Measurements from ENCODE around the gene FSTL1. TPM values are rescaled to one million over a fixed set of nuclear protein-coding genes. Genes with fewer than 3 reads are reported as not detected.
A peak's percentile ranks its signal among the peaks of the same experiment; 100 is the strongest.

Gene FSTL1
- 221 TPM for total RNA-seq
- long read RNA-seq, full-length matches to known transcripts: 338 of 390 reads
- long read RNA-seq, partial matches to known transcripts: 35 of 390 reads
- long read RNA-seq, other reads (novel, unspliced or antisense): 17 of 390 reads

- TF ChIP-seq CTCF (IDR thresholded peaks at IDR 0.05): no peak
- intact Hi-C loops (cut with DNase I): no loop called here
Observed at GRCh38 chr3:120450600-120451271, at the start of gene FSTL1. FSTL1 (minus strand) TSS chr3:120450992; CDS start chr3:120450746, 246 bp downstream.

GRCh38 chr3:120498556-120499346 is 48.0 kb upstream of the FSTL1 start:
- H3K9me3 ChIP-seq: no peaks in the 10 kb centered on the region
- no peak for TF ChIP-seq CTCF (IDR thresholded peaks at IDR 0.05)
- H3K36me3 ChIP-seq: no peaks in the 10 kb centered on the region
- intact Hi-C loops (cut with DNase I): no loop called here
- H3K4me3 ChIP-seq: no peak overlapping the region
- peak; percentile 86 for ATAC-seq
- DNase-seq: no peak
- H3K27ac ChIP-seq: no peak overlapping the region
- H3K27me3 ChIP-seq: no peaks in the 10 kb centered on the region
- peaks cover 12% of the 10 kb centered on the region for H3K4me1 ChIP-seq

More at GRCh38 chr3:120450600-120451271, at the start of gene FSTL1:
- H3K36me3 ChIP-seq: no peaks in the 10 kb centered on the region
- H3K27ac ChIP-seq: peak within 1 kb of the TSS; percentile 88
- peak; percentile 77 for ATAC-seq
- H3K9me3 ChIP-seq: no peaks in the 10 kb centered on the region
- H3K4me3 ChIP-seq: peak within 1 kb of the TSS; percentile 74
- peaks cover 11% of the 10 kb centered on the region for H3K4me1 ChIP-seq
- H3K27me3 ChIP-seq: peaks cover 8% of the 10 kb centered on the region
- peak; percentile 73 for DNase-seq

GRCh38 chr3:120497818-120498217 is 47.0 kb upstream of the FSTL1 start:
- intact Hi-C loops (cut with DNase I): no loop called here
- Histone ChIP-seq H3K4me3 (no peak overlapping the region), H3K27ac (no peak overlapping the region), H3K4me1 (peaks cover 12% of the 10 kb centered on the region), H3K9me3 (no peaks in the 10 kb centered on the region), H3K36me3 (no peaks in the 10 kb centered on the region), H3K27me3 (no peaks in the 10 kb centered on the region)
- no peak for TF ChIP-seq CTCF (IDR thresholded peaks at IDR 0.05)
- DNase-seq: no peak
- ATAC-seq: no peak

- no peaks in the 10 kb centered on the region for H3K27me3 ChIP-seq
- ATAC-seq (no peak), DNase-seq (no peak)
- no peak overlapping the region for H3K27ac ChIP-seq
- H3K4me1 ChIP-seq: peaks cover 12% of the 10 kb centered on the region
- H3K9me3 ChIP-seq: no peaks in the 10 kb centered on the region
- no peak for TF ChIP-seq CTCF (IDR thresholded peaks at IDR 0.05)
- intact Hi-C loops (cut with DNase I): no loop called here
- H3K4me3 ChIP-seq: no peak overlapping the region
- H3K36me3 ChIP-seq: no peaks in the 10 kb centered on the region
Observed at GRCh38 chr3:120497336-120497735, 46.5 kb upstream of the FSTL1 start.

- no peaks in the 10 kb centered on the region for H3K9me3 ChIP-seq
- no peak for ATAC-seq
- no peak overlapping the region for H3K27ac ChIP-seq
- no peak for DNase-seq
- no peak overlapping the region for H3K4me3 ChIP-seq
- H3K27me3 ChIP-seq: no peaks in the 10 kb centered on the region
- H3K36me3 ChIP-seq: no peaks in the 10 kb centered on the region
- TF ChIP-seq CTCF (IDR thresholded peaks at IDR 0.05): no peak
- peaks cover 12% of the 10 kb centered on the region for H3K4me1 ChIP-seq
- intact Hi-C loops (cut with DNase I): no loop called here
Observed at GRCh38 chr3:120496278-120497002, 45.6 kb upstream of the FSTL1 start.
